Peyer's patch (tissue), 4 donors: ENCODE data around the gene APOBEC4. TPM values are rescaled to one million over a fixed set of nuclear protein-coding genes. Genes with fewer than 3 reads are reported as not detected.

Experiments
- DNase-seq, 3 donors: peaks; one replicate each; pipeline ENCODE4 v3.0.0-alpha.2; 2017 to 2019
- H3K27ac ChIP-seq, 4 donors: fragments of 200-600 bp; sonication (generic); one replicate each; pipeline ENCODE4 v1.5.1; 2016 to 2019
- H3K27me3 ChIP-seq, 2 donors: fragments of 200-600 bp; sonication (generic); one replicate each; pipeline ENCODE4 v1.5.1; 2019
- H3K36me3 ChIP-seq, 3 donors: fragments of 200-600 bp; sonication (generic); one replicate each; pipeline ENCODE4 v1.5.1; 2016 to 2019
- H3K4me1 ChIP-seq, 4 donors: fragments of 200-600 bp; sonication (generic); one replicate each; pipeline ENCODE4 v1.5.1; 2016 to 2019
- H3K4me3 ChIP-seq, 4 donors: fragments of 200-600 bp; sonication (generic); 1 replicate in 3 of 4; 2 replicates in 1 of 4; pipeline ENCODE4 v1.5.1; 2016 to 2019; ENCODE audit warnings: mild to moderate bottlenecking in 1 of 4
- H3K9me3 ChIP-seq, 4 donors: fragments of 200-600 bp; sonication (generic); one replicate each; pipeline ENCODE4 v1.5.1; 2016 to 2019; ENCODE audit warnings: mild to moderate bottlenecking in 1 of 4
- POLR2A ChIP-seq, 2 donors: fragments of 450-650 bp; IDR thresholded peaks; one replicate each; pipeline ENCODE4 v1.5.1; 2017; ENCODE audit warnings: antibody characterized with exemption in 2 of 2, mild to moderate bottlenecking in 2 of 2, moderate library complexity in 2 of 2
- total RNA-seq, 4 donors: library from RNA; depleted of rRNA; stranded (reverse); fragments of >200 nt; gene quantifications; one replicate each; pipeline ENCODE4 v1.1.0, GENCODE V29; 2016
- TF ChIP-seq, protein P1 (sequence below), 6 experiments: fragments of 450-650 bp in 4 of 6; fragments of 200-600 bp in 2 of 6; sonication (generic) in 1 of 6; IDR thresholded peaks; one replicate each; pipeline ENCODE4 v1.5.1; 2017 to 2019; ENCODE audit warnings: antibody characterized with exemption in 6 of 6, mild to moderate bottlenecking in 3 of 6, moderate library complexity in 1 of 6

APOBEC4 gene
- total RNA-seq, 4 donors from 2014 or later: 0.85 TPM; not detected in 3

DNA sequence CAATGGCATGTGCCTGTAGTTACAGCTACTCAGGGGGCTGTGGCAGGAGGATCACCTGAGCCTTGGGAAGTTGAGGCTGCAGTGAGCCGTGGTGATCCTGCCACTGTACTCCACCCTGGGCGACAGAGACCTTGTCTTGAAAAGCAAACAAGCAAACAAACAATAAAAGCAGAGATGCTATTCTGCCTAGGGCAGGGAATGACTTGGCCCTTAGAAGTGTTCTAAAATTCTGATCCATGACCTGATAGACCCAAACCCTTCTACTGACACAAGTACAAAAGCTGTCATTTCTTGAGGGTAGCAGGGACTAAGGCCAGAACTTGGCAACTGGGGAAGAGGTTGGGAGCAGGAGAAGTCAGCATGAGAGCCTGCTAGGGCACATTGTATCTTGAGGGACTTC is 47.2 kb downstream of the APOBEC4 start:
- DNase-seq: no peak
- Histone ChIP-seq H3K9me3 (no peaks in the 10 kb centered on the region), H3K36me3 (no peaks in the 10 kb centered on the region), H3K4me3 (no peak overlapping the region), H3K27ac (peak overlapping the region in 1 of 4 donors; percentile 7), H3K4me1 (peaks cover 0 to 22% (median 0%) of the 10 kb centered on the region in 4 donors), H3K27me3 (no peaks in the 10 kb centered on the region)
- TF ChIP-seq, protein P1, sequence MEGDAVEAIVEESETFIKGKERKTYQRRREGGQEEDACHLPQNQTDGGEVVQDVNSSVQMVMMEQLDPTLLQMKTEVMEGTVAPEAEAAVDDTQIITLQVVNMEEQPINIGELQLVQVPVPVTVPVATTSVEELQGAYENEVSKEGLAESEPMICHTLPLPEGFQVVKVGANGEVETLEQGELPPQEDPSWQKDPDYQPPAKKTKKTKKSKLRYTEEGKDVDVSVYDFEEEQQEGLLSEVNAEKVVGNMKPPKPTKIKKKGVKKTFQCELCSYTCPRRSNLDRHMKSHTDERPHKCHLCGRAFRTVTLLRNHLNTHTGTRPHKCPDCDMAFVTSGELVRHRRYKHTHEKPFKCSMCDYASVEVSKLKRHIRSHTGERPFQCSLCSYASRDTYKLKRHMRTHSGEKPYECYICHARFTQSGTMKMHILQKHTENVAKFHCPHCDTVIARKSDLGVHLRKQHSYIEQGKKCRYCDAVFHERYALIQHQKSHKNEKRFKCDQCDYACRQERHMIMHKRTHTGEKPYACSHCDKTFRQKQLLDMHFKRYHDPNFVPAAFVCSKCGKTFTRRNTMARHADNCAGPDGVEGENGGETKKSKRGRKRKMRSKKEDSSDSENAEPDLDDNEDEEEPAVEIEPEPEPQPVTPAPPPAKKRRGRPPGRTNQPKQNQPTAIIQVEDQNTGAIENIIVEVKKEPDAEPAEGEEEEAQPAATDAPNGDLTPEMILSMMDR (IDR thresholded peaks at IDR 0.05): no peak
- no peak for TF ChIP-seq POLR2A (IDR thresholded peaks at IDR 0.05)

DNA sequence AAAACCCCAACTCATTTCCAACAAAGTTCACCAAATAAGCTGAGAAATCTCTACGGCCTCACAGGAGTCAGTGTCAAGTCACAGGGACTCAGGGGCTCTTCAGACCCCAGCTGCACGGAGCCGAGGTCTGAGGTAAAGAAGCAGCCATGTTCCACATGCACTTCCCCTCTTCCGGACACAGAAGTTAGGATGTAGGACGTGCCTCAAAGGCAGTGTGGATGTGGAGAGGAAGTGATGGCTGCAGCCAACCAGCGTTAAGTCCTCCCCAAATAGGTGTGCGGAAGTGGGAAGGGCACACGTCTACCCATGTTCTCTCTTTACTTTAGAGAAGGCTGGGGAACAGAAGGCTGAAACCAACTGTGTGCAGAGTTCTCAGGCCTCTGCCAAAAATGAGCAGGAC is 48.3 kb downstream of the APOBEC4 start:
- H3K4me3 ChIP-seq: no peak overlapping the region
- H3K27ac ChIP-seq: peak overlapping the region in 2 of 4 donors; percentile 27 to 63
- no peaks in the 10 kb centered on the region for H3K36me3 ChIP-seq
- no peaks in the 10 kb centered on the region for H3K9me3 ChIP-seq
- peaks cover 0 to 20% (median 0%) of the 10 kb centered on the region in 4 donors for H3K4me1 ChIP-seq
- peak in 1 of 3 donors; percentile 31 for DNase-seq
- no peaks in the 10 kb centered on the region for H3K27me3 ChIP-seq
- TF ChIP-seq, protein P1 (IDR thresholded peaks at IDR 0.05): no peak
- TF ChIP-seq POLR2A (IDR thresholded peaks at IDR 0.05): no peak

DNA sequence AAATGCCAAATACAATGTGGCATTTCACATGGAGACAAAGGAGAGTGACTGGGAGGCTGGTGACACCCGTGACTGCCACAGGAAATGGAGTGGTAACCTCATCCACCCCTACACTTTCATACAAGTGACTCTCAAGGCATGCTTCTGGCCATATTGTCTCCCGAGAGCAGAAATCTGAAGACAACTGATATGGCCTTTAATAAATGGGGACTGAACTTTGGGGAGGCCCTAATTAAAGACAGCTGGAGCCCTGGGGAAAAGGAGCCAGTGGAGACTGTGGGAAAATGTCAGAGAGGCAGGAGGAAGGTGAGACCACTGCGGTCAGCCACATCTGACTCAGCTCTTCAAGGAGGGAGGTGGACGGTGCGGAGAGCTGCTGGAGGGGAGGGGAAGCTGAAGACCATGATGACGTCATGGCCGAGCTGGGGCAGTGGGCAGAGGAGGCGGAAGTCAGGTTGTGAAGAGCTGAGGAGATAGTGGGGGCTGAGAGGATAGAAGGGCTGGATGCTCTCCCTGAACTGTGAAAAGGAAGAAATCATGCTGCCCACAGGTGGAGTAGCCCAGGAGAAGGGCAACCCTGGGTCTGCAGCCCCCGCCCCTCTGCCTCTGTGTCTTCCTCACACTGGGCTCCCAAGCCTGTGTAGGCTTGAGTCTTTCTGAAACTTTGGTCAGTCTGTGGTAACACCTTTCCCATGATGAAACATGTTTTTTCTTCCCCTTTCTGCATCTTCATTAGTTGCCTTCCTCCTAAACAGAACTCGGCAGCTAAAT is 48.9 kb downstream of the APOBEC4 start:
- no peaks in the 10 kb centered on the region for H3K9me3 ChIP-seq
- H3K27ac ChIP-seq: peak overlapping the region in 3 of 4 donors; percentile 6 to 63 (median 27)
- peaks cover 0 to 16% (median 0%) of the 10 kb centered on the region in 4 donors for H3K4me1 ChIP-seq
- no peaks in the 10 kb centered on the region for H3K36me3 ChIP-seq
- no peak overlapping the region for H3K4me3 ChIP-seq
- TF ChIP-seq, protein P1 (IDR thresholded peaks at IDR 0.05): no peak
- no peak for TF ChIP-seq POLR2A (IDR thresholded peaks at IDR 0.05)
- no peaks in the 10 kb centered on the region for H3K27me3 ChIP-seq
- DNase-seq: peak in 1 of 3 donors; percentile 39

DNA sequence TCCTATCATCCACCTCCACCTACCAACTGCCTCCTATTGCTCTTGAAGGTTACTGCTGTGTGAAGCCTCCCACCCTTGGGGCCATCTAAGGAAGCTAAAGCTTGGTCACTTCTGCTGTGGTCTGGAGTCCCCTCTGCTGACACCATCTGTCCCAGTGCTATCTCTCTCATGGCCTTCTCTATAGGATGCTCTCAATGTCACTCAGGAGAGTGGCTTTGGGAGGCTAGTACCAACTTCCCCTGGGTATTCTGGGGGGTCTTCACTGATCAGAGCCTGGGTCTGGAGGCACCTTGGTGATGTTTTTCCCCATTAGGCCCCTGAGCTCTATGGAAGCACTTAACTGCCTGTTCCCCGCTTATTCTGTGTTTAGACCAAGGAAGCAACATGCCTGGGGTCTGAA is 50.6 kb downstream of the APOBEC4 start:
- Histone ChIP-seq H3K4me3 (no peak overlapping the region), H3K27me3 (no peaks in the 10 kb centered on the region), H3K36me3 (no peaks in the 10 kb centered on the region), H3K27ac (peak overlapping the region in 3 of 4 donors; percentile 5 to 71 (median 57)), H3K9me3 (no peaks in the 10 kb centered on the region), H3K4me1 (peaks cover 0 to 19% (median 0%) of the 10 kb centered on the region in 4 donors)
- TF ChIP-seq, protein P1 (IDR thresholded peaks at IDR 0.05): no peak
- no peak for TF ChIP-seq POLR2A (IDR thresholded peaks at IDR 0.05)
- DNase-seq: no peak

DNA sequence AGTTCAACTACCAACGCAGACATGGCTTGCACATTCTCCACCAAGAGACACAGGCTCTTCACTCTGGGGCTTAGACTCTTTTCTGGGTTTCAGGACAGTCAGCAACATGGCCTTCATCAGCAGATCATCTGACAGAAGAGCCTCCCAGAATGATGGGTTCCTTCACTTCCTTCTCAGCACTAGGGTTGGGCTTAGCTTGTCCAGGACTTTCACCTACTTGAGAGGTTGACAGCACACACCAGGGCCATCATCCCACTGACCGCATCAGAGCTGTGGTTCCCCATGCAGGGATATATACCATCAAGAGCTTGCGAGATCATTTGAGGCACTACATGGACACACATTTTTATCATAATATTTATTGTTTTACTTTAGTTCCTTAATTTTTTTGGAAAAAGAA is 52.5 kb downstream of the APOBEC4 start:
- Histone ChIP-seq H3K27me3 (no peaks in the 10 kb centered on the region), H3K9me3 (no peaks in the 10 kb centered on the region), H3K4me1 (peaks cover 0 to 19% (median 0%) of the 10 kb centered on the region in 4 donors), H3K27ac (peak overlapping the region in 1 of 4 donors; percentile 9), H3K36me3 (no peaks in the 10 kb centered on the region), H3K4me3 (no peak overlapping the region)
- DNase-seq: no peak
- no peak for TF ChIP-seq POLR2A (IDR thresholded peaks at IDR 0.05)
- TF ChIP-seq, protein P1 (IDR thresholded peaks at IDR 0.05): no peak
